ENCODE measurements around the gene DCC. TPM values are rescaled to one million over a fixed set of nuclear protein-coding genes. Genes with fewer than 3 reads are reported as not detected.

DCC gene
- total RNA-seq, 4 donors from 2014 or later, result 0.94 TPM; not detected in 3

- H3K36me3 ChIP-seq, result no peaks in the 10 kb centered on the region
These were observed 774.4 kb downstream of the DCC start for GRCh38 chr18:53114441-53114840.

GRCh38 chr18:53115876-53116585, 776.0 kb downstream of the DCC start:
- Histone ChIP-seq H3K9me3 (no peaks in the 10 kb centered on the region), H3K27me3 (no peaks in the 10 kb centered on the region), H3K4me1 (no peaks in the 10 kb centered on the region), H3K4me3 (replicated peaks in 1 of 3) (no peak overlapping the region), H3K27ac (no peak overlapping the region), H3K36me3 (no peaks in the 10 kb centered on the region)
- DNase-seq, result no peak
- WGBS, 2 donors, result 62 to 64% methylated on average over 10 of the region's 10 CpGs
- intact Hi-C loops (cut with DNase I), result no loop called here
- no peak for TF ChIP-seq POLR2A (IDR thresholded peaks at IDR 0.05)
- no peak for TF ChIP-seq CTCF (IDR thresholded peaks at IDR 0.05)

More at GRCh38 chr18:53114441-53114840, 774.4 kb downstream of the DCC start:
- DNase-seq, result no peak
- 64 to 67% methylated on average over 3 of the region's 3 CpGs for WGBS, 2 donors
- no peaks in the 10 kb centered on the region for H3K27me3 ChIP-seq
- H3K4me1 ChIP-seq, result no peaks in the 10 kb centered on the region
- TF ChIP-seq CTCF (IDR thresholded peaks at IDR 0.05) (no peak), POLR2A (IDR thresholded peaks at IDR 0.05) (no peak)
- H3K4me3 ChIP-seq (replicated peaks in 1 of 3), result no peak overlapping the region
- H3K9me3 ChIP-seq, result no peaks in the 10 kb centered on the region
- intact Hi-C loops (cut with DNase I), result no loop called here
- no peak overlapping the region for H3K27ac ChIP-seq

- no peak for DNase-seq
- WGBS, 2 donors, result 82 to 86% methylated on average over 3 of the region's 3 CpGs
- intact Hi-C loops (cut with DNase I), result no loop called here
- H3K36me3 ChIP-seq, result no peaks in the 10 kb centered on the region
- no peak overlapping the region for H3K27ac ChIP-seq
- no peaks in the 10 kb centered on the region for H3K4me1 ChIP-seq
- H3K4me3 ChIP-seq (replicated peaks in 1 of 3), result no peak overlapping the region
- no peaks in the 10 kb centered on the region for H3K27me3 ChIP-seq
- TF ChIP-seq POLR2A (IDR thresholded peaks at IDR 0.05), result no peak
- TF ChIP-seq CTCF (IDR thresholded peaks at IDR 0.05), result no peak
- H3K9me3 ChIP-seq, result no peaks in the 10 kb centered on the region
These were observed 777.9 kb downstream of the DCC start for GRCh38 chr18:53117851-53118250.

- Histone ChIP-seq H3K27ac (no peak overlapping the region), H3K9me3 (no peaks in the 10 kb centered on the region), H3K27me3 (no peaks in the 10 kb centered on the region), H3K4me1 (no peaks in the 10 kb centered on the region), H3K36me3 (no peaks in the 10 kb centered on the region), H3K4me3 (replicated peaks in 1 of 3) (no peak overlapping the region)
- DNase-seq, result no peak
- intact Hi-C loops (cut with DNase I), result no loop called here
- 78 to 94% methylated on average over 1 of the region's 1 CpG for WGBS, 2 donors
- TF ChIP-seq CTCF (IDR thresholded peaks at IDR 0.05) (no peak), POLR2A (IDR thresholded peaks at IDR 0.05) (no peak)
These were observed 786.2 kb downstream of the DCC start for GRCh38 chr18:53126210-53126609.

- H3K27me3 ChIP-seq, result no peaks in the 10 kb centered on the region
- H3K9me3 ChIP-seq, result no peaks in the 10 kb centered on the region
- intact Hi-C loops (cut with DNase I), result no loop called here
- H3K4me3 ChIP-seq (replicated peaks in 1 of 3), result no peak overlapping the region
- WGBS, 2 donors, result 52 to 57% methylated on average over 1 of the region's 1 CpG
- no peaks in the 10 kb centered on the region for H3K4me1 ChIP-seq
- DNase-seq, result no peak
- no peak for TF ChIP-seq CTCF (IDR thresholded peaks at IDR 0.05)
- TF ChIP-seq POLR2A (IDR thresholded peaks at IDR 0.05), result no peak
- no peak overlapping the region for H3K27ac ChIP-seq
- no peaks in the 10 kb centered on the region for H3K36me3 ChIP-seq
These were observed 791.0 kb downstream of the DCC start for GRCh38 chr18:53131001-53131400.

All from thyroid gland (tissue), 4 donors.